ENCODE results near the gene C12orf57. TPM values are rescaled to one million over a fixed set of nuclear protein-coding genes. Genes with fewer than 3 reads are reported as not detected.

C12orf57 gene
- total and polyA plus RNA-seq, 9 of the 15 experiments (the other 6 are each of a cell fraction or from before 2014, with no cell fraction given) = 26.7 to 191 (median 107) TPM

DNA sequence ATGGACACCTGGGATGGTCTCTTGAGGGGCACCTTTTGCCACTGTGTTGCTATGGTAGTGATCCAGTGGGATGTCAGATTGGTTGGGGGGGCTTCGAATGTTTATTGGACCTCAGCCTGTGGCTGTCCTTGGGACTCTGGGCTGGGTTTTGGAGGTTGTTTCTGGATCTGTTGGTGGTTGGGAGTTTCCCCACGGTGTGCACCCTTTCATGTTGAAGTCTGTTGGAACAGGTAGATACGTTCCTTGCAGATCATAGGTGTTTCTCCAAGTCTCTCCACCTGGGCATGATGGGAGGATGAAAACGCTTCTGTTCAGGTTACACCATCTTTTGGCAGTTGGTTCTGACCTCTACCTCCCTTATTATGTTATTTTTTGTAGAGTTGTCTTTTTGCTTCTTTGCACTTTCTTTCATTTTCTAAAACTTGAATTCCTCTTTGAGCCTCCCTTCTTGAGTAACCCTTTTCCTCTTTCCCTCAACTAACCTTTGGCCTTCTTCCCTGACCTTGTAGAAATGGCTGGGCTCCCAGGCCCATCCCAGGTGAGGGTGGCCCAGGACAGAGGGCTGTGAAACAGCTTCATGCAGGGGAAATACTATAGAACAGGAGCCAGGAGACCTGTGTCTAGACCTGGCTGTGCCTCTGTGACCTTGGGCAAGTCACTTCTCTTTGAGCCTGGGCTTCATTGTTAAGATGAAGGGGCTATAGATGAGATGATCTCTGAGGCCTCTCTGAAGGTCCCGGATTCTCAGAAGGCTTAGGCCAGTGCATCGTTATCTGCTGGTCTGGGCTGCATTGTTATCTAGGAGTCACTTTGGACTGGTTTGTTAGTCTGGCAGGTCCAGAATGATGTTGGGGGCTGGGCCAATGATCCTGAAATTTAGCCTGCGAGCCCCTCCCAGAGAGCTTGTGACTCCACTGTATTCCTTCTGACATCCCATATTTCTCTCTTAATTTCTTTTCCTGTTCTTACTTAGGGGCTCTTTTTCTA is 14.1 kb upstream of the C12orf57 start (continued):
- TF ChIP-seq, protein P1, sequence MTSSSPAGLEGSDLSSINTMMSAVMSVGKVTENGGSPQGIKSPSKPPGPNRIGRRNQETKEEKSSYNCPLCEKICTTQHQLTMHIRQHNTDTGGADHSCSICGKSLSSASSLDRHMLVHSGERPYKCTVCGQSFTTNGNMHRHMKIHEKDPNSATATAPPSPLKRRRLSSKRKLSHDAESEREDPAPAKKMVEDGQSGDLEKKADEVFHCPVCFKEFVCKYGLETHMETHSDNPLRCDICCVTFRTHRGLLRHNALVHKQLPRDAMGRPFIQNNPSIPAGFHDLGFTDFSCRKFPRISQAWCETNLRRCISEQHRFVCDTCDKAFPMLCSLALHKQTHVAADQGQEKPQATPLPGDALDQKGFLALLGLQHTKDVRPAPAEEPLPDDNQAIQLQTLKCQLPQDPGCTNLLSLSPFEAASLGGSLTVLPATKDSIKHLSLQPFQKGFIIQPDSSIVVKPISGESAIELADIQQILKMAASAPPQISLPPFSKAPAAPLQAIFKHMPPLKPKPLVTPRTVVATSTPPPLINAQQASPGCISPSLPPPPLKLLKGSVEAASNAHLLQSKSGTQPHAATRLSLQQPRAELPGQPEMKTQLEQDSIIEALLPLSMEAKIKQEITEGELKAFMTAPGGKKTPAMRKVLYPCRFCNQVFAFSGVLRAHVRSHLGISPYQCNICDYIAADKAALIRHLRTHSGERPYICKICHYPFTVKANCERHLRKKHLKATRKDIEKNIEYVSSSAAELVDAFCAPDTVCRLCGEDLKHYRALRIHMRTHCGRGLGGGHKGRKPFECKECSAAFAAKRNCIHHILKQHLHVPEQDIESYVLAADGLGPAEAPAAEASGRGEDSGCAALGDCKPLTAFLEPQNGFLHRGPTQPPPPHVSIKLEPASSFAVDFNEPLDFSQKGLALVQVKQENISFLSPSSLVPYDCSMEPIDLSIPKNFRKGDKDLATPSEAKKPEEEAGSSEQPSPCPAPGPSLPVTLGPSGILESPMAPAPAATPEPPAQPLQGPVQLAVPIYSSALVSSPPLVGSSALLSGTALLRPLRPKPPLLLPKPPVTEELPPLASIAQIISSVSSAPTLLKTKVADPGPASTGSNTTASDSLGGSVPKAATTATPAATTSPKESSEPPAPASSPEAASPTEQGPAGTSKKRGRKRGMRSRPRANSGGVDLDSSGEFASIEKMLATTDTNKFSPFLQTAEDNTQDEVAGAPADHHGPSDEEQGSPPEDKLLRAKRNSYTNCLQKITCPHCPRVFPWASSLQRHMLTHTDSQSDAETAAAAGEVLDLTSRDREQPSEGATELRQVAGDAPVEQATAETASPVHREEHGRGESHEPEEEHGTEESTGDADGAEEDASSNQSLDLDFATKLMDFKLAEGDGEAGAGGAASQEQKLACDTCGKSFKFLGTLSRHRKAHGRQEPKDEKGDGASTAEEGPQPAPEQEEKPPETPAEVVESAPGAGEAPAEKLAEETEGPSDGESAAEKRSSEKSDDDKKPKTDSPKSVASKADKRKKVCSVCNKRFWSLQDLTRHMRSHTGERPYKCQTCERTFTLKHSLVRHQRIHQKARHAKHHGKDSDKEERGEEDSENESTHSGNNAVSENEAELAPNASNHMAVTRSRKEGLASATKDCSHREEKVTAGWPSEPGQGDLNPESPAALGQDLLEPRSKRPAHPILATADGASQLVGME (CRISPR knock-in tag; IDR thresholded peaks at IDR 0.05) = no peak
- TF ChIP-seq EP300 (IDR thresholded peaks at IDR 0.05; ENCODE audit: low read length) (no peak; the same call in 1 of the 2 replicates), PTTG1 (tag; IDR thresholded peaks at IDR 0.05; ENCODE audit: low read depth) (no peak), SOX6 (IDR thresholded peaks at IDR 0.05) (peak; percentile 81), ATF7 (IDR thresholded peaks at IDR 0.05) (no peak), XRCC5 (IDR thresholded peaks at IDR 0.05; ENCODE audit: low read depth, low read length) (no peak), HOXB6 (CRISPR knock-in tag; IDR thresholded peaks at IDR 0.05; ENCODE audit: borderline replicate concordance) (no peak), NR2C1 (IDR thresholded peaks at IDR 0.05) (no peak), NR2C1 (tag; IDR thresholded peaks at IDR 0.05) (0 out of 2 replicates have a peak, but pooled peaks have one; percentile 23), TBL1XR1 (IDR thresholded peaks at IDR 0.05; ENCODE audit: low read length in 2 of 2) (0 out of 4 replicates have a peak, but pooled peaks of 1 of the 2 experiments have one; percentile 47), KDM5B (IDR thresholded peaks at IDR 0.05; ENCODE audit: insufficient replicate concordance, low read depth, low read length) (no peak), PHF8 (IDR thresholded peaks at IDR 0.05; ENCODE audit: borderline replicate concordance, low read length) (no peak), STAT5A (IDR thresholded peaks at IDR 0.05; ENCODE audit: borderline replicate concordance, low read length) (peak; percentile 59), NR3C1 (CRISPR knock-in tag; IDR thresholded peaks at IDR 0.05) (no peak), SMARCA4 (IDR thresholded peaks at IDR 0.05) (peak; percentile 42; the same call in 1 of the 2 replicates), MTA3 (IDR thresholded peaks at IDR 0.05; ENCODE audit: borderline replicate concordance) (0 out of 2 replicates have a peak, but pooled peaks have one; percentile 20), JUN (IDR thresholded peaks at IDR 0.05; ENCODE audit: borderline replicate concordance, low read depth, low read length) (no peak), JUN (CRISPR knock-in tag; IDR thresholded peaks at IDR 0.05; ENCODE audit: borderline replicate concordance) (no peak), YBX1 (IDR thresholded peaks at IDR 0.05) (no peak)
- TF ChIP-seq, protein P2, sequence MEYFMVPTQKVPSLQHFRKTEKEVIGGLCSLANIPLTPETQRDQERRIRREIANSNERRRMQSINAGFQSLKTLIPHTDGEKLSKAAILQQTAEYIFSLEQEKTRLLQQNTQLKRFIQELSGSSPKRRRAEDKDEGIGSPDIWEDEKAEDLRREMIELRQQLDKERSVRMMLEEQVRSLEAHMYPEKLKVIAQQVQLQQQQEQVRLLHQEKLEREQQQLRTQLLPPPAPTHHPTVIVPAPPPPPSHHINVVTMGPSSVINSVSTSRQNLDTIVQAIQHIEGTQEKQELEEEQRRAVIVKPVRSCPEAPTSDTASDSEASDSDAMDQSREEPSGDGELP (CRISPR knock-in tag; IDR thresholded peaks at IDR 0.05; ENCODE audit: borderline replicate concordance) = no peak
- TF ChIP-seq, protein P3, sequence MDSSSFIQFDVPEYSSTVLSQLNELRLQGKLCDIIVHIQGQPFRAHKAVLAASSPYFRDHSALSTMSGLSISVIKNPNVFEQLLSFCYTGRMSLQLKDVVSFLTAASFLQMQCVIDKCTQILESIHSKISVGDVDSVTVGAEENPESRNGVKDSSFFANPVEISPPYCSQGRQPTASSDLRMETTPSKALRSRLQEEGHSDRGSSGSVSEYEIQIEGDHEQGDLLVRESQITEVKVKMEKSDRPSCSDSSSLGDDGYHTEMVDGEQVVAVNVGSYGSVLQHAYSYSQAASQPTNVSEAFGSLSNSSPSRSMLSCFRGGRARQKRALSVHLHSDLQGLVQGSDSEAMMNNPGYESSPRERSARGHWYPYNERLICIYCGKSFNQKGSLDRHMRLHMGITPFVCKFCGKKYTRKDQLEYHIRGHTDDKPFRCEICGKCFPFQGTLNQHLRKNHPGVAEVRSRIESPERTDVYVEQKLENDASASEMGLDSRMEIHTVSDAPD (CRISPR knock-in tag; IDR thresholded peaks at IDR 0.05) = no peak
